Cardiac muscle cell (in vitro differentiated cells and primary cell): Measurements from ENCODE around the gene MYL12B. TPM values are rescaled to one million over a fixed set of nuclear protein-coding genes. Genes with fewer than 3 reads are reported as not detected.

Experiments
- DNase-seq, 2 donors: peaks; one replicate each; pipeline versions ENCODE4 v3.0.0 to v3.0.0-alpha.2; 2010 to 2017; ENCODE audit warnings: low read depth in 1 of 2, low spot score in 1 of 2
- H3K27ac ChIP-seq: fragments of 200-600 bp; sonication (generic); 2 replicates; pipeline ENCODE4 v1.5.1; 2016
- H3K27me3 ChIP-seq: fragments of 200-600 bp; sonication (generic); 2 replicates; pipeline ENCODE4 v1.6.0; 2016; ENCODE audit warnings: control low read depth
- H3K36me3 ChIP-seq: fragments of 200-600 bp; sonication (generic); 2 replicates; pipeline ENCODE4 v1.5.1; 2016; ENCODE audit warnings: control low read depth
- H3K4me1 ChIP-seq: fragments of 200-600 bp; sonication (generic); 2 replicates; pipeline ENCODE4 v1.8.1; 2017; ENCODE audit warnings: low read depth, mild to moderate bottlenecking, mixed run types
- H3K4me3 ChIP-seq: fragments of 200-600 bp; sonication (generic); 2 replicates; pipeline ENCODE4 v1.5.1; 2016; ENCODE audit warnings: mild to moderate bottlenecking
- H3K9me3 ChIP-seq: fragments of 200-600 bp; sonication (generic); 2 replicates; pipeline ENCODE4 v1.5.1; 2017; ENCODE audit warnings: low read depth, mild to moderate bottlenecking, control low read depth
- CTCF ChIP-seq: IDR thresholded peaks from 2 replicates; pipeline ENCODE4 v1.5.1; 2012; ENCODE audit warnings: low read depth, mild to moderate bottlenecking, low read length
- polyA plus RNA-seq: library from polyadenylated mRNA; unstranded; fragments of >200 nt; fragmentation: Nextera tagmentation; extraction: Ambion mirVana; gene quantifications from 2 replicates; pipeline ENCODE4 v1.2.1, GENCODE V29; 2016
- total RNA-seq: library from RNA; depleted of rRNA; stranded (reverse); fragments of >200 nt; gene quantifications from 2 replicates; pipeline ENCODE4 v1.2.3, GENCODE V29; 2016

Gene MYL12B
- total and polyA plus RNA-seq, 2 experiments from 2014 or later: 74.8 to 299 TPM

GRCh38 chr18:3238742-3239141, 23.2 kb upstream of the MYL12B start:
- no peak for DNase-seq
- H3K27me3 ChIP-seq: no peaks in the 10 kb centered on the region
- H3K4me1 ChIP-seq: peaks cover 7% of the 10 kb centered on the region
- no peak for TF ChIP-seq CTCF
- H3K36me3 ChIP-seq: no peaks in the 10 kb centered on the region
- no peak overlapping the region for H3K4me3 ChIP-seq
- peaks cover 4% of the 10 kb centered on the region for H3K9me3 ChIP-seq
- H3K27ac ChIP-seq: no peak overlapping the region

GRCh38 chr18:3245185-3245564, 16.8 kb upstream of the MYL12B start:
- no peaks in the 10 kb centered on the region for H3K9me3 ChIP-seq
- no peaks in the 10 kb centered on the region for H3K36me3 ChIP-seq
- no peak for TF ChIP-seq CTCF
- no peak for DNase-seq
- H3K27me3 ChIP-seq: no peaks in the 10 kb centered on the region
- H3K27ac ChIP-seq: no peak overlapping the region
- no peak overlapping the region for H3K4me3 ChIP-seq
- H3K4me1 ChIP-seq: no peaks in the 10 kb centered on the region

GRCh38 chr18:3245853-3246634, 15.9 kb upstream of the MYL12B start:
- H3K4me1 ChIP-seq: no peaks in the 10 kb centered on the region
- peak; percentile 94 for TF ChIP-seq CTCF
- peak overlapping the region; percentile 8 for H3K4me3 ChIP-seq
- H3K27me3 ChIP-seq: no peaks in the 10 kb centered on the region
- H3K36me3 ChIP-seq: no peaks in the 10 kb centered on the region
- H3K9me3 ChIP-seq: no peaks in the 10 kb centered on the region
- DNase-seq: peak; percentile 93
- H3K27ac ChIP-seq: peak overlapping the region; percentile 100

GRCh38 chr18:3246635-3247239, 15.2 kb upstream of the MYL12B start:
- Histone ChIP-seq H3K9me3 (no peaks in the 10 kb centered on the region), H3K4me1 (peaks cover 6% of the 10 kb centered on the region), H3K27ac (peak overlapping the region; percentile 100), H3K27me3 (no peaks in the 10 kb centered on the region), H3K4me3 (peak overlapping the region; percentile 6), H3K36me3 (no peaks in the 10 kb centered on the region)
- no peak for TF ChIP-seq CTCF
- DNase-seq: peak in 1 of 2 donors; percentile 43

GRCh38 chr18:3247240-3248061, 14.5 kb upstream of the MYL12B start, which contains the start of gene MYL12A:
Gene MYL12A, plus strand, starts transcription at chr18:3247801. Its CDS starts 5,447 bp downstream, at chr18:3253248.
- Histone ChIP-seq H3K27me3 (no peaks in the 10 kb centered on the region), H3K36me3 (no peaks in the 10 kb centered on the region), H3K27ac (peak within 1 kb of the TSS; percentile 100), H3K9me3 (no peaks in the 10 kb centered on the region), H3K4me1 (peaks cover 10% of the 10 kb centered on the region), H3K4me3 (peak within 1 kb of the TSS; percentile 75)
- no peak for TF ChIP-seq CTCF
- DNase-seq: peak; percentile 98 to 100
